OCI-LY1 (cell line): ENCODE results near the gene WDR20.

ENCODE experiments used
- EZH2 ChIP-seq: fragments of 200-600 bp; sonication (generic), shearing (Covaris generic); IDR thresholded peaks from 2 replicates; pipeline ENCODE4 v1.8.0; 2017; ENCODE audit warnings: borderline replicate concordance, mixed run types, mild to moderate bottlenecking, antibody characterized with exemption, low read length, moderate library complexity, mixed read lengths
- TF ChIP-seq, protein P1 (sequence below): fragments of 200-600 bp; sonication (generic), shearing (Covaris generic); IDR thresholded peaks from 2 replicates; pipeline ENCODE4 v1.5.1; 2017; ENCODE audit warnings: mild to moderate bottlenecking, antibody characterized with exemption, low read length, moderate library complexity, mixed read lengths

DNA sequence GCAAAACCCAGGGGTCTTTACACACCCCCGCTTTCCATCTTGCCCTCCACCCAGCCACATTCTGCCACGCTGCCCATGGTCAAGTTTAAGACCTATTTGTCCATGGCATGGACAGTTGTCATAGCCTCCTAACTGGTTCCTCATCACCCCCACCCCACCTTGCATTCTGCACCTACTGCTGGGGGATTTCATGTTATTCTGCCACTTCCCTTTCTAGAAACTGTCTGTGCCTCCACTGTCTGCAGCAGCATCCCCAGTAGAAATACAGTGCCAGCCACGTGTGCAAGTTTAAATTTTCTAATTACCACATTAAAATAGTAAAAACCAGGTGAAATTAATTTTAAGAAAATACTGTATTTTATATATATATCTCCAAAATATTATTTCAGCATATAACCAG, 63.2 kb downstream of the WDR20 start:
- TF ChIP-seq, protein P1, sequence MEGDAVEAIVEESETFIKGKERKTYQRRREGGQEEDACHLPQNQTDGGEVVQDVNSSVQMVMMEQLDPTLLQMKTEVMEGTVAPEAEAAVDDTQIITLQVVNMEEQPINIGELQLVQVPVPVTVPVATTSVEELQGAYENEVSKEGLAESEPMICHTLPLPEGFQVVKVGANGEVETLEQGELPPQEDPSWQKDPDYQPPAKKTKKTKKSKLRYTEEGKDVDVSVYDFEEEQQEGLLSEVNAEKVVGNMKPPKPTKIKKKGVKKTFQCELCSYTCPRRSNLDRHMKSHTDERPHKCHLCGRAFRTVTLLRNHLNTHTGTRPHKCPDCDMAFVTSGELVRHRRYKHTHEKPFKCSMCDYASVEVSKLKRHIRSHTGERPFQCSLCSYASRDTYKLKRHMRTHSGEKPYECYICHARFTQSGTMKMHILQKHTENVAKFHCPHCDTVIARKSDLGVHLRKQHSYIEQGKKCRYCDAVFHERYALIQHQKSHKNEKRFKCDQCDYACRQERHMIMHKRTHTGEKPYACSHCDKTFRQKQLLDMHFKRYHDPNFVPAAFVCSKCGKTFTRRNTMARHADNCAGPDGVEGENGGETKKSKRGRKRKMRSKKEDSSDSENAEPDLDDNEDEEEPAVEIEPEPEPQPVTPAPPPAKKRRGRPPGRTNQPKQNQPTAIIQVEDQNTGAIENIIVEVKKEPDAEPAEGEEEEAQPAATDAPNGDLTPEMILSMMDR, result no peak
- no peak for TF ChIP-seq EZH2
